Measurements from ENCODE around the gene SLC15A1.
A peak's percentile ranks its signal among the peaks of the same experiment; 100 is the strongest.

Gene SLC15A1

DNA sequence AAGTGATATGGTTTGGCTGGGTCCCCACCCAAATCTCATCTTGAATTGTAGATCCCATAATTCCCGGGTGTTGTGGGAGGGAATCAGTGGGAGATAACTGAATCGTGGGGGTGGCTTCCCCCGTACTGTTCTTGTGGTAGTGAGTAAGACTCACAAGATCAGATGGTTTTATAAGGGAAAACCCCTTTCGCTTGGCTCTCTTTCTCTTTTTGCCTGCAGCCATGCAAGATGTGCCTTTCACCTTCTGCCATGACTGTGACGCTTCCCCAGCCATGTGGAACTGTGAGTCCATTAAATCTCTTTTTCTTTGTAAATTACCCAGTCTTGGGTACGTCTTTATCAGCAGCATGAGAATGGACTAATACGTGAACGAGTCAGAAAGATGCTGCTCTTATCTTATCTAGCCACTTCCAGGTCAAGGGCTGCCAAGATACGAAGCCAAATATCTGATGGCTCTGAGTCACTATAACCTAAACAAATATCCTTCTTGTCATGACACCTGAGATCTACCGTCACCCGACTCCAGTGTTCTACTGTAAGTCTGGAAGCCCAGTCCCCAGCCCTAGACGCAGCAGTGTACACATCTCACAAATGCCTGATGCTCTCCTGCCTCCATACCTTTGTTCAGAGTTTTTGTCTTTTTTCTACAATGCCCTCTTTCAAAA lies 45.9 kb downstream of the SLC15A1 start:
- no peak for DNase-seq (ENCODE audit: low read depth in 3 of 3, low spot score in 1 of 3)

- DNase-seq (ENCODE audit: low read depth in 3 of 3, low spot score in 1 of 3) = no peak
Observed at GRCh38 chr13:98697791-98698190, 54.7 kb downstream of the SLC15A1 start.

DNA sequence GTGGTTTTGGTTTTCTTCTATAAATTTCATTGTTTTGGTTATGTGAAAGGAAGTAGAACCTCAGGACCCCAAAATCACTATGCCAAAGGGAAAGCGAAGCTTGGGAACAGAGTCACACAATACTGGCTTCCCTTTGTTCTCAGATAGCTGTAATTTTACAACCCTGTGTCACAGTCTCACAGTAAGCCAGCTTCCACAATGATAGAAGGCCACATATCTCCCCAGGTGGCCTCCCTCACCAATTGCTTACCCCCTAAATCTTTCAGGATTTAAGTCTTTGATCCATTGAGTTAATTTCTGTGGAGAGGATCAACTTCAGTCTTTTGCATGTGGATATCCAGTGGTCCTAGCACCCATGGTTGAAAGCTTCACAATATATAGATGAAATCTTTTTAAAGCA lies 58.7 kb downstream of the SLC15A1 start:
- no peak for DNase-seq (ENCODE audit: low read depth in 3 of 3, low spot score in 1 of 3)

GRCh38 chr13:98691360-98691759 lies 61.1 kb downstream of the SLC15A1 start:
- no peak for DNase-seq (ENCODE audit: low read depth in 3 of 3, low spot score in 1 of 3)

DNA sequence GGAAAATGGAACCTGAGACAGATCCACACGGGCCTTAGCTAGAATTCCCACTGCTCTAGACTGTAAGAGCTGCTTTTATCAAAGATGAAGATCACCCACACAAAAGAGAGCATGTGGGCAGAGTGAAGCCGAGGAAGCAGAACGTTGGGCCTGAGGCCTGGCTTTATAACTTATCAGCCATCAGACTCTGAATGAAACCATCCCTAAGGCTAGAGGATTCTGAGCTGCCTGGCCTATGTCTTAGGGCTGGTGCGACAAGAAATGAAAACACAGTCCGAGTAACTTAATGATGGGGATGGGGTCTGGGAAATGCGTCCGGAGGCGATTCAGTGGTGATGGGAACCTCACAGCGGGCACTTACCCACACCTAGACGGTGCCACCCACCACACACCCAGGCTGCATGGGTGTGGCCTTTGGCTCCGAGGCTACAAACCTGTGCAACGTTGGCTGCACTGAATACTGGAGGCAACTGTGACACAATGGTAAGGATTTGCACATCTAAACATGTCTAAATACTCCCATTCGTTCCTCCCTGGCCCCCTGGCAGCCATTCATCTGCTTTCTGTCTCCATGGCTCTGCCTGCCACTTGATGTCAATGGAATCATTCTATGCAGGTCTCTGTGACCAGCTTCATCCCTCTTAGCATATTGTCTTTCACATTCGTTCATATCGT lies 62.0 kb downstream of the SLC15A1 start:
- DNase-seq (ENCODE audit: low read depth in 3 of 3, low spot score in 1 of 3) = no peak

GRCh38 chr13:98689347-98689968 lies 63.0 kb downstream of the SLC15A1 start:
- no peak for DNase-seq (ENCODE audit: low read depth in 3 of 3, low spot score in 1 of 3)

- DNase-seq (ENCODE audit: low read depth in 3 of 3, low spot score in 1 of 3) = no peak
Observed at GRCh38 chr13:98688373-98688772, 64.1 kb downstream of the SLC15A1 start.

- no peak for DNase-seq (ENCODE audit: low read depth in 3 of 3, low spot score in 1 of 3)
Observed at GRCh38 chr13:98687319-98687718, 65.2 kb downstream of the SLC15A1 start.

DNA sequence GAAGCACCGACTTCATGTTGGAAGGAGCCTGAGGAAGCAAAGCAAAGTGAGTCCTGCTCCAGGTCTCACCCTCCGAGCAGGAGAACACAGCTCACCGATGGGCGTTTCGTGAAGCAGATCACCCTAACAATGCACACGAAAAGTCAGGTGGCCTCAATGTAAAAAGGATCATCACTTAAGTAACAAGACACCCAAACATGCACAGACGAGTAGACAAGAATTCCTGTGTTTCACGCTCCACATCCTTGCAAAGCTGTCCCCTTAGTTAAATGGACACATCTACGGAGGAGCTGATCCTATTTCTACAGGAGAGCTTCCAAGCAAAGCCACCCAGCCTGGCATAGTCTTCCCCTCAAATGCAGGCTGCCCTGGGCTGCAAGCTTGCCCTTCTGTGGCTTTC lies 66.2 kb downstream of the SLC15A1 start:
- no peak for DNase-seq (ENCODE audit: low read depth in 3 of 3, low spot score in 1 of 3)

DNA sequence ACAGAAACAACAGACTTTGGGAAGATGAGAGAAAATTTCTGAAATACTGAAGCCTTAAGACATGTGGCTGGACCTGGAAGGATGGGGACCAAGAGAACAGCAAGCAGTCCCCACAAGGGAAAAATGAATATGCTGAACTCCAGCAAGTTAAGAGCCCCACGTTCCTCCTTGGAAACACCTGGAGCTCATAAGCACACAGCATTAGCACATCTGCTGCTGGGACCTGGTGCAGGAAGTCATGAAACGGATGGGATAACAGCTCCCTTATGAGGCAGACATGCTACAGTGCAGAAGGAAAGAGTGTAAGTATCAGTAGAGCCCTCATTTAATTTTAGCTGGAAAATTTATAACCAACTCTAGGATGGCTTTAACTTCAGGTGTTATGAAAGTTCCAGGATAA lies 67.3 kb downstream of the SLC15A1 start:
- no peak for DNase-seq (ENCODE audit: low read depth in 3 of 3, low spot score in 1 of 3)

DNA sequence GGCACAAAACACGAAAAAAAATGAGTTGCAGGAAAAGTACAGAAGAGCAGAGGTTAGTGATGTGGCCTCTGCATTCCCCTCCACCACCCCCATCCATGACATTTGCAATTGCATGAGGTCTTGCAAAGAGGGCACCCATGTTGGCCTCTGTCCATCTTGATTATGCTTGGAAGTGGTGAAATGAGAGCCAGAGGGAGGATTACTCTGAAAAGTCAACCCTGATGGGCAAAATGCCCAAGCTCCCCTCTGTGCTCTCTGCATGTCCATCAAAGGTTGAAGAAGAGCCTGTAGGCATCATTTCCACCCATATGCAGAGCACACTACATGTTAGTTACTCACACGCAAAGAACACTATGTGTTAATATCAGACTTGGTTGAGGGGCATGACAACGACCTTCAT lies 71.4 kb downstream of the SLC15A1 start:
- no peak for DNase-seq (ENCODE audit: low read depth in 3 of 3, low spot score in 1 of 3)

DNA sequence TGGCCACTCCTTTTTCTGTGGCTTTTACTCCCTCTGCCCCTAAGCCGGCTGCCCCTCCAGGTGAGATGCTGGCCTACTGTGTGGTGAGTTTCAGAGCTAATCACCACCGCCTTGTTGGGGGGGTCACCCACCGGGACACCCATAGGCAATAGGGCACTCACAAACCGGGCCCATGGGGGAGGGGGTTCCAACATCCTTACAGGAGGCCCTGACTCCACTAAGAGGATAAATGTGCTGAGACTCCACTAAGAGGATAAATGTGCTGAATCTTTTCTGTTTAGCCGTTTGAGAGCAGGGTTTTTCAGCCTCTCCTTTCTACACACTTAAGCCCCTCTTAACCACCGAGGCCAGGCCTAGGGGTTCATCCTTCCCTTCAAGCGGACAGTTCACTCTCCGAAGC lies 73.7 kb downstream of the SLC15A1 start:
- DNase-seq (ENCODE audit: low read depth in 3 of 3, low spot score in 1 of 3) = no peak

- DNase-seq (ENCODE audit: low read depth in 3 of 3, low spot score in 1 of 3) = no peak
Observed at GRCh38 chr13:98677398-98677797, 75.1 kb downstream of the SLC15A1 start.

DNA sequence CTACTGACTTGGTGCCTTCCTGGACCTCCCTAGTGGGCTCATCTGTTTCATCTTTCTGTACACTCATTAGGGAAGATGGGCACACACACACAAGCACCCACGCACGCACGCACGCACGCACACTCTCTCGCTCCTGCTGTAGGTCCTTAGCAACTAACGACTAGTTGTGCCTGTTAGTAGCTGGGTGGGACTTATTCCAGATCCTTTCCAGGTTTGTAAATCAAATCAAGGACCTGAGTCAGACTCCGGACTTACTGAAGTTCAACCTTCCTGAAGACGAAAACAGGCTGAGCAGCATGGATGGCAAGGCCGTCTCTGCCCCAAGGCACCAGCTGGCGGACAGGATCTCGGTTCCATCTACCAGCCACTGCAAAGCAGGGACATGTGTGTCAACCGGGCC lies 76.2 kb downstream of the SLC15A1 start:
- no peak for DNase-seq (ENCODE audit: low read depth in 3 of 3, low spot score in 1 of 3)

DNA sequence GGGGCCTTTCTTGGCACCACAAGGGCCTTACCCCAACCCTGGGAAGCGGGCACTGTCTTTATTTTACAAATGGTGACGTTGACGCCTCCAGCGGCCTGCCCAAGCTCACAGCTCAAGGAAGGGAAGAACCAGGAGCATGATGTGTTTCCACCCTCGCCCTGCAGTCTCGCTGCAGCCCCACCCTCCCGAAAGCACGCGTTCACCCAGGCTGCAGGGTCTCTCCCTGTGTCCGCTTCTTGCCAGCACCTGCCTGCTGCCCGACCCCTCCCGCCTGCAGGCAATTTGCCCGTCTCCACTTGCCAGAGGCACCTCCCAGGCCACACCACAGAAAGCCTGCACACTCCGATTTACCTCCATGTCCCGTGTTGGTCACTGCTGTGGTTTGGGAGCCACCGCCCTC lies 76.6 kb downstream of the SLC15A1 start:
- no peak for DNase-seq (ENCODE audit: low read depth in 3 of 3, low spot score in 1 of 3)

DNA sequence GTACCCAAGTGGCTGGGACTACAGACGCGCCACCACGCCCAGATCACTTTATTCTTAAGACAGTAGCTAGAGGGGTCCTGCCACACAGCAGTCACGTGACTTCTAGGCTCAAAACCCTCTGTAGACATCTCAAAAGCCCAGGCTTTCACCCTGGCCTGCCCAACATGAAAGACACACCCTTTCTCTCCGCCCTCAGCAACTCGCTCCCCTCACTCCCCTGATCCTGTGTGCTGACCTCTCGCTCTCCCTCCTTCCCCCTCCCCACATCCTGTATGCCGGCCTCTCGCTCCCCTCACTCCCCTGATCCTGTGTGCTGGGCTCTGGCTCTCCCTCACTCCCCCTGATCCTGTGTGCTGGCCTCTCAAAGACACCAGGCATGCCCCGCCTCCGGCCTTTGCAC lies 77.4 kb downstream of the SLC15A1 start:
- no peak for DNase-seq (ENCODE audit: low read depth in 3 of 3, low spot score in 1 of 3)

- DNase-seq (ENCODE audit: low read depth in 3 of 3, low spot score in 1 of 3) = peak in 1 of 3 donors; percentile 19
Observed at GRCh38 chr13:98672947-98673613, 79.4 kb downstream of the SLC15A1 start.

GRCh38 chr13:98668155-98668554 lies 84.3 kb downstream of the SLC15A1 start:
- no peak for DNase-seq (ENCODE audit: low read depth in 3 of 3, low spot score in 1 of 3)

DNA sequence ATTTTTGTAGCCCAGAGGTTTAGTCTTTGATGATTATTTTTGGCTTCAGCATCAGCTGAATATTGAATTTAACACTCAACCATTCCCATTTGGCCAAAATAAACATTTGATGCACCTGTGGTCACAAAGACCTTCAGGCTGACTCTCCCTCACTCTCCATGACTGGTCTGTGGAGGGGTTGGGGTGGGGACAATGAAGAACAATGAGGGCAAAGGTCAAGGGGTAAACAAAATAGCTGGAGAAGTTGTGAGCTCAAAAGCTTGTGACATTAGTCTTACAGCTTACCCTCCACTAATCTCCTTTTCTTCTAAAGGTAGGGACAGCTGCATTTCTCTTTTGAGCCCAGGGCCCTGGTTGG lies 86.9 kb downstream of the SLC15A1 start:
- DNase-seq (ENCODE audit: low read depth in 3 of 3, low spot score in 1 of 3) = no peak

GRCh38 chr13:98664924-98665637 lies 87.4 kb downstream of the SLC15A1 start:
- no peak for DNase-seq (ENCODE audit: low read depth in 3 of 3, low spot score in 1 of 3)

DNA sequence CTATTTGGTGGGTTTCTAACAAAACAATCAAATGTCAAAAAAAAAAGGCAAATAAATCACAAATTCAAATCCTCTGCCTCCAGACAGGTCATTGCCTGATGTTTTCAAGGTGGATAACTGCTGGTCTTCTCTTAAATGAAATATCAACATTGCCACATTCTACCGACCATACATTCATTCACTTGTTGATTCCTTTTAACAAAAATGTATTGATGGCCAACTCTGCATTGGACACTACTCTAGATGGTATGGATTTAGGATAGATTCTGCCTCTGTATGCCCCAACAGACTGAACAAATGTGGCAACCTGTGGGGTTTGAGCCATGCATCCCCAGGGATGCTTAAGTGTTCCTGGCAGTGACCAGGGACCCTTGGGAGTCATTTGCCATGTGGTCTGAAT lies 88.0 kb downstream of the SLC15A1 start:
- no peak for DNase-seq (ENCODE audit: low read depth in 3 of 3, low spot score in 1 of 3)
